22Rv1 (cell line): ENCODE data around the gene GPC1.
A peak's percentile ranks its signal among the peaks of the same experiment; 100 is the strongest.

ENCODE experiments used
- H3K27ac ChIP-seq: fragments of 450-650 bp; 2 replicates; pipeline ENCODE4 v1.5.1; 2017
- CTCF ChIP-seq: fragments of 450-650 bp; IDR thresholded peaks from 2 replicates; pipeline ENCODE4 v1.5.1; 2017; ENCODE audit warnings: mild to moderate bottlenecking
- ZFX ChIP-seq: fragments of 450-650 bp; IDR thresholded peaks from 2 replicates; pipeline ENCODE4 v1.6.1; 2017; ENCODE audit warnings: antibody characterized with exemption, borderline replicate concordance

Gene GPC1

GRCh38 chr2:240434728-240435456, 571 bp upstream of the GPC1 start:
- H3K27ac ChIP-seq: peak overlapping the region; percentile 59
- TF ChIP-seq ZFX: no peak
- no peak for TF ChIP-seq CTCF

GRCh38 chr2:240435948-240436682, 652 bp downstream of the GPC1 start:
- TF ChIP-seq ZFX (no peak), CTCF (no peak)
- peak overlapping the region; percentile 59 for H3K27ac ChIP-seq

- TF ChIP-seq ZFX (no peak), CTCF (no peak)
- H3K27ac ChIP-seq: no peak overlapping the region
Observed at GRCh38 chr2:240436683-240437550, 1.5 kb downstream of the GPC1 start.

- no peak for TF ChIP-seq ZFX
- TF ChIP-seq CTCF: no peak
- H3K27ac ChIP-seq: no peak overlapping the region
Observed at GRCh38 chr2:240437551-240437860, 2.0 kb downstream of the GPC1 start.

- TF ChIP-seq CTCF (peak; percentile 96), ZFX (no peak)
- H3K27ac ChIP-seq: no peak overlapping the region
Observed at GRCh38 chr2:240437861-240438809, 2.7 kb downstream of the GPC1 start.

GRCh38 chr2:240438810-240439697, 3.6 kb downstream of the GPC1 start:
- TF ChIP-seq CTCF (no peak), ZFX (no peak)
- H3K27ac ChIP-seq: no peak overlapping the region
